GM18499 (cell line): Measurements from ENCODE around the gene PDIK1L.

Experiments used
- ATAC-seq: cut with Tn5 transposase; IDR thresholded peaks from one replicate; pipeline ENCODE4 v1.9.1; 2021; ENCODE audit warnings: moderate number of reproducible peaks; ENCODE audit not compliant: insufficient read depth, unreplicated experiment

PDIK1L gene

GRCh38 chr1:26119892-26120608 is 8.4 kb downstream of the PDIK1L start:
- no peak for ATAC-seq

- no peak for ATAC-seq
These were observed 10.5 kb downstream of the PDIK1L start for GRCh38 chr1:26121854-26122773.

GRCh38 chr1:26122988-26123973 is 11.7 kb downstream of the PDIK1L start:
- ATAC-seq: no peak

GRCh38 chr1:26124418-26125331 is 13.1 kb downstream of the PDIK1L start:
- no peak for ATAC-seq

- ATAC-seq: no peak
These were observed 13.8 kb downstream of the PDIK1L start for GRCh38 chr1:26125382-26125781.

GRCh38 chr1:26125946-26126320 is 14.3 kb downstream of the PDIK1L start:
- no peak for ATAC-seq

- ATAC-seq: no peak
These were observed 14.9 kb downstream of the PDIK1L start for GRCh38 chr1:26126321-26127084.

GRCh38 chr1:26127235-26128163 is 15.9 kb downstream of the PDIK1L start:
- ATAC-seq: no peak

- ATAC-seq: no peak
These were observed 18.2 kb downstream of the PDIK1L start for GRCh38 chr1:26129778-26130177.

GRCh38 chr1:26130695-26131094 is 19.1 kb downstream of the PDIK1L start:
- no peak for ATAC-seq

- no peak for ATAC-seq
These were observed 20.7 kb downstream of the PDIK1L start for GRCh38 chr1:26132128-26132833.

- ATAC-seq: no peak
These were observed 21.2 kb downstream of the PDIK1L start for GRCh38 chr1:26132834-26133167.

- ATAC-seq: no peak
These were observed 22.8 kb downstream of the PDIK1L start for GRCh38 chr1:26134466-26134865.

- ATAC-seq: no peak
These were observed 27.4 kb downstream of the PDIK1L start for GRCh38 chr1:26138974-26139558.

GRCh38 chr1:26142159-26142558 is 30.5 kb downstream of the PDIK1L start:
- ATAC-seq: no peak

GRCh38 chr1:26145041-26145959 is 33.7 kb downstream of the PDIK1L start:
- ATAC-seq: no peak
